GM12864 (cell line): ENCODE results near the gene NHSL2.

Experiments
- DNase-seq: peaks from one replicate; pipeline ENCODE4 v3.0.0-alpha.2; 2011; ENCODE audit warnings: low read depth
- H3K4me3 ChIP-seq: 2 replicates; pipeline ENCODE4 v1.5.1; 2011; ENCODE audit warnings: mild to moderate bottlenecking, low read depth, low read length, control low read depth
- TF ChIP-seq, protein P1 (sequence below): IDR thresholded peaks from 2 replicates; pipeline ENCODE4 v1.5.1; 2011; ENCODE audit warnings: low read depth, mild to moderate bottlenecking, moderate library complexity, low read length, control low read depth, inconsistent platforms; ENCODE audit errors: missing control alignments

NHSL2 gene

DNA sequence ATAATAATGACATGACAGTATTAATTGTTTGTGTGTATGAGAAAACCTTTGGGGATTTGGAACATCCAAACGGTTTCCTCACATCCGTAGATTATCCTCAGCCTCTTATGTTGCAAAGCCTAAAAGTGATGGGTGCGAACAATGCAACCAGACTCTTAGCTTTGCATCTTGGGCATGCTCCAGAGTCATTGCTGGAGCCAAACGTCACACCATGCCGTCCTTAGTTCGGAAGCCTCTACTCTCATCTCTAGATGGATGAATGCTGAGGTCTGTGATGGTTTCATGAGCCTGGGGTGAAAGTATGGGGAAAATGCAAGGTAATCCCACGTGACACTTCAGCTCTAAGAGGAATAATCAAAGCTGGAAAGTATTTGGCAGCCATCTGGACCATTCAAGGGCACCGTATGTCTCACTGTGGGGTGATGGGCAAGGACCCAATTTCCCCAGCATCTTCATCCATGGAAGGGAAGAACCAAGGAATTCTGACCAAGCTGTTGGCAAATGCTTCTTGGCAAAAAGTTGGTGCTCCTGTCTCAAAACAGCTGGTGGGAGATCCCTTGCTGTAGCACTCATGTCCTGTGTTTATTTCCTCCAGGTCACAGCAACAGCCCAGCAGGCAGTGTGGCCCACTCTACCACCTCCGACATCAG lies 227.3 kb downstream of the NHSL2 start:
- H3K4me3 ChIP-seq: no peak overlapping the region
- TF ChIP-seq, protein P1, sequence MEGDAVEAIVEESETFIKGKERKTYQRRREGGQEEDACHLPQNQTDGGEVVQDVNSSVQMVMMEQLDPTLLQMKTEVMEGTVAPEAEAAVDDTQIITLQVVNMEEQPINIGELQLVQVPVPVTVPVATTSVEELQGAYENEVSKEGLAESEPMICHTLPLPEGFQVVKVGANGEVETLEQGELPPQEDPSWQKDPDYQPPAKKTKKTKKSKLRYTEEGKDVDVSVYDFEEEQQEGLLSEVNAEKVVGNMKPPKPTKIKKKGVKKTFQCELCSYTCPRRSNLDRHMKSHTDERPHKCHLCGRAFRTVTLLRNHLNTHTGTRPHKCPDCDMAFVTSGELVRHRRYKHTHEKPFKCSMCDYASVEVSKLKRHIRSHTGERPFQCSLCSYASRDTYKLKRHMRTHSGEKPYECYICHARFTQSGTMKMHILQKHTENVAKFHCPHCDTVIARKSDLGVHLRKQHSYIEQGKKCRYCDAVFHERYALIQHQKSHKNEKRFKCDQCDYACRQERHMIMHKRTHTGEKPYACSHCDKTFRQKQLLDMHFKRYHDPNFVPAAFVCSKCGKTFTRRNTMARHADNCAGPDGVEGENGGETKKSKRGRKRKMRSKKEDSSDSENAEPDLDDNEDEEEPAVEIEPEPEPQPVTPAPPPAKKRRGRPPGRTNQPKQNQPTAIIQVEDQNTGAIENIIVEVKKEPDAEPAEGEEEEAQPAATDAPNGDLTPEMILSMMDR: no peak

DNA sequence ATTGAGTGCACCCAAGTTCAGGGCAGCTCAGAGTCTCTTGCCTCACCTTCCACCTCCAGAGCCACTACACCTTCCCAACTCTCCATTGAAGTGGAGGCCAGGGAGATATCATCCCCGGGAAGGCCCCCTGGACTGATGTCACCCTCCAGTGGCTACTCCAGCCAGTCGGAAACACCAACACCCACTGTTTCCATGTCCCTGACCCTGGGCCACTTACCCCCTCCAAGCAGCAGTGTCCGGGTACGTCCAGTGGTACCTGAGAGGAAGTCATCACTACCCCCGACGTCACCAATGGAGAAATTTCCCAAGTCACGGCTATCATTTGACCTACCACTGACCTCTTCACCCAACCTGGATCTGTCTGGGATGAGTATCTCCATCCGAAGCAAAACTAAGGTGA lies 228.9 kb downstream of the NHSL2 start:
- DNase-seq: no peak
- H3K4me3 ChIP-seq: no peak overlapping the region
- TF ChIP-seq, protein P1: no peak

More for the DNA sequence above, 227.3 kb downstream of the NHSL2 start:
- no peak for DNase-seq

DNA sequence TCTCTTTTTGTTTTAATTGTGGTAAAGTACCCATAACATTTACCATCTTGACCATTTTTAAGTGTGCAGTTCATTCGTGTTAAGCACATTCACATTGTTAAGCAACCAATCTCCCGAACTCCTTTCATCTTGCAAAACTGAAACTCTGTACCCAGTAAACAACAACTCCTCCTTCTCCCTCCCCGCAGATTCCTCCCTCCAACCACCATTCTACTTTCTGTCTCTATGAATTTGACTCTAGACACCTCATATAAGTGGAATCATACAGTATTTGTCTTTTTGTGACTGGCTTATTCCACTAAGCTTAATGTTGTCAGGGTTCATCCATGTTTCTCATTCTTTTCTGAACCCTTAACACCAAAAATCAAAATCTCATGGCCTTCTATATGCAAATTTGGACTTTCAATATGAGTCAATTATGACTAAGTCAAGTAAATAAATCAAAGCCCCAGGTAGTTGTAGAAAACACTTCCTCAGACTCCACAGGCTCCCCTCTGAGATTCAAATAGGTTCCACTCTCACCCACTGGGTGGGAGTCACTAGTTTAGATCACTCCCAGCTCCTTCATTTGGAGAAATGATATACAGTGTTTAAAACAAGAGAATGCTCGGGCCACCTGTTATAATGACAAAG lies 230.8 kb downstream of the NHSL2 start:
- DNase-seq: no peak
- H3K4me3 ChIP-seq: no peak overlapping the region
- TF ChIP-seq, protein P1: no peak

DNA sequence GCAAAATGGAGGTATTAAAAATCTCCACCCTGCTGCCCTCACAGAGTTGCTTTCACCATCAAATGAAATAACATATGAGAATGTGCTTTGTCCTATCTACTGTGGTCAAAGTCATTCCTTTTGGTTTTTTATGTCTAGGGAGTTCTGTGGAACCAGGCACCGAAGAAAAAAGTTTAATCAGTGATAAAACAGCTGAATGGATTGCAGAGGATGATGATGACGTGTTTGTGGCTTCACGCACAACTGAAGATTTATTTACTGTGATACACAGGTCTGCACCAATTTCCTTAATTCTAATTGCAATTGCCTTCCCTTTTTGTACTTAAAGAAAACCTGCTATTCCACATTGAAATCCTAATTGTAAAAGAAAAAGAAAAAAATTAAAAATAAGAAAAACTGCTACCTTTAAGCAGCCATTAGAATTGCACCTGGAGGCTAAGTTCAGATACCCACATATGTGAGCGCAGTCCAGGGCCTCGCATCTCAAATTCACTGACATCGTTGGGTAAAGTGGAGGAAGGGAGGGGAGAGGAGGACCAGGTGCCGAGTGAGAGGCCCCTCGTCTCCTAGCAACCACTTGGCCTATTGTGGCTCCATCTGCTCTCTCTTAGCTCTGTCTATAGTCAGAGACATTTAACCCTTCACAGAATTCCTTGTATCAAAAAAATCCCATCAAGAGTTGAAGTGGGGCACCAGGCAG lies 231.6 kb downstream of the NHSL2 start:
- H3K4me3 ChIP-seq: no peak overlapping the region
- TF ChIP-seq, protein P1: no peak
- DNase-seq: no peak

DNA sequence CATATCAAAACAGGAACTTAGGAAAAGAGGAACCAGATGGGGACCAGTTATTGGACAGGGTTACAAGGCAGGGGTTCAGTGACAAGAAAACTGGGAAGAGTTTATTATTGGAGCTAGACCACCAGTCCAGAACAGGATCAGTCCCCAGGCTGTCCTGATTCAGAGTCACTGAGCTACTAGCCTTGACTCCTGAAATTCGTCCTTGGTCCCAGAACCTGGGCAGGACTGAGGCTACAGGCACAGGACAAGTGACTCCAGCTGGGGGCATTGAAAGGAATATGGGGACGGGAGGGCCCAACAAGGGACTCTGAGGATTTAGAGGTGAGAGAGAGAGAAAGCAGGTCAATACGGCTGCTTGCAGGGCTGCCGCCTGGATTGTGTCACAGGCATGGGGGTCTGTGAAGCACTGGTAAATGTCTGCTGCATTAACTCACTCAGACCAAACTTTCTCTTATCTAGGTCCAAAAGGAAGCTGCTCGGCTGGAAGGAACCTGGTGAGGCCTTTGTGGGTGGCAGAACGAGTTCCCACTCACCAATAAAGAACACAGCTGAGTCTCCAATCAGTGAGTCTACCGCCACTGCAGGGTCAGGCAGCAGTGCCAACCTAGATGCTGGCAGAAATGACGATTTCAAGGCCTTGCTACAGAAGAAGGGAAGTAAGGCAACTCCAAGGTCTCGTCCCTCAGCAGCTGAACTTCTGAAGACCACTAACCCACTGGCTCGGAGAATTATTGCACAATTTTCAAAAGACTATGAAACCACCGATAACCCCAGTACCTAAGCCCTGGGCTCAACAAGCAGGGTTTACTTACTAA lies 232.4 kb downstream of the NHSL2 start:
- no peak for DNase-seq
- H3K4me3 ChIP-seq: no peak overlapping the region
- TF ChIP-seq, protein P1: no peak

DNA sequence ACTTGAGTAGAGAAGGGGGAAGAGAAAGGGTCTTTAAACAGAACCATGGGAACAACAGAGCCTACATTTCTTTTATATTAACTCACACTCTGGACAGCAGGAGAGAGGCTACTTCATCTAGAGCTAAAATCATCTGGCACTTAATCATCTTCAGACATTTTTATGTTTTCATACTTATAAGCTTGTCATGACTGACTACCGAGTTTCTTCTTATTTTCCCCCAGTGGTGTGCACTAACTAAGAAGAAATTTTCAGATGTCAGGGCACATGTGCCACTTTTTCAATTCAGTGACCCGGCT lies 232.9 kb downstream of the NHSL2 start:
- H3K4me3 ChIP-seq: no peak overlapping the region
- no peak for DNase-seq
- TF ChIP-seq, protein P1: no peak
